22Rv1 (cell line): ENCODE results near the gene SERTAD4.

Experiments used
- H3K27ac ChIP-seq: fragments of 450-650 bp; 2 replicates; pipeline ENCODE4 v1.5.1; 2017
- CTCF ChIP-seq: fragments of 450-650 bp; IDR thresholded peaks from 2 replicates; pipeline ENCODE4 v1.5.1; 2017; ENCODE audit warnings: mild to moderate bottlenecking
- ZFX ChIP-seq: fragments of 450-650 bp; IDR thresholded peaks from 2 replicates; pipeline ENCODE4 v1.6.1; 2017; ENCODE audit warnings: antibody characterized with exemption, borderline replicate concordance

Gene SERTAD4

GRCh38 chr1:210234329-210234757 is 1.7 kb downstream of the SERTAD4 start:
- no peak overlapping the region for H3K27ac ChIP-seq
- no peak for TF ChIP-seq ZFX
- no peak for TF ChIP-seq CTCF

- no peak overlapping the region for H3K27ac ChIP-seq
- no peak for TF ChIP-seq CTCF
- no peak for TF ChIP-seq ZFX
These were observed 2.9 kb downstream of the SERTAD4 start for GRCh38 chr1:210235363-210236053.

- no peak overlapping the region for H3K27ac ChIP-seq
These were observed 3.8 kb downstream of the SERTAD4 start for GRCh38 chr1:210236386-210236839.

DNA sequence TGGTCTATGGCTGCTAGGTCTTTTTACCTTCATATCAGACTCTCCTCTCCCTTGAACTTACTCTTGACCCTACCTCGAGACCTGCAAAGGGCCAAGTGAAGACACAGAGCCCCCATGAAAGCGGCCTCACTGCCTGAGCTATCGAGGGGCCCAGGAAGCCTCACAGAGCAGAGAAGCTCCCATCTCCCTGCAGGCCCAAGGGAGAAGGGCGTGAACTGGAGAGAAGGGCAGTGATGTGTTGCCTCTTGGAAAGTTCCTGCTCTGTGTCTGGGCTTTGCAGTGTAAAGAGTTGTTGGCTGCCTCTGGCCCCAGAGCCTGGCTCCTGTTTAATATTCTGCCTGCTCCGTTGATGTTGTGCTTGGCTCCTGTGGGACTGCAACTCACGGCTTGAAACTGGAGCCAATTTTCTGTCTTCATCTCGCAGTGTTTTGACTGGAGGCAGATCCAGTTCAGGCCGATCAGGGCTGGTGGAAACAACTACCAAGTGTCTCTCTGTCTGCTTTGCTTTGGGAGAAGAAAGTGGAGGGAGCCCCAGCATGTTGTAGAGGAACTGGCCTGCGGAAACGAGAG is 4.3 kb downstream of the SERTAD4 start:
- no peak for TF ChIP-seq CTCF
- no peak for TF ChIP-seq ZFX
- H3K27ac ChIP-seq: no peak overlapping the region

More at GRCh38 chr1:210236386-210236839, 3.8 kb downstream of the SERTAD4 start:
- TF ChIP-seq CTCF (no peak), ZFX (no peak)

DNA sequence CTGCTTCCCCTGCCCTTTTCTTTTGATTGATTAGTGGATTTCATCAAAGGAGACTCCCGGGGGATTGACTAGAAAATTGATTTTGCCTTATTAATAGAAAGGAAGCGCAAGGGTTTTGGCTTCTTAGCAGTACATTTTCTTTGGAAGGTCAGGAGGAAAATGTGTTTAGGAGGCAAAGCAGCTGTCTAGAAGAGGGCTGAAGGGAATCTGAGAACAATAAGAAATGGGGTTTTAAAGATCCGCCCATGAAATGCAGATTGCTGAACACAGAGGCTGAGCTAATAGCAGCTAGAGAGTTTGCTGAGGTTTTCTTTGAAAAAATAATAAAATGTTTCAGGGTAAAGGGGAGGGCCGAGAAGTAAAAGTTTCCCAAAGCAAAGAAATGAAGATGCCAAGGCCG is 4.9 kb downstream of the SERTAD4 start:
- H3K27ac ChIP-seq: no peak overlapping the region
- TF ChIP-seq ZFX (no peak), CTCF (no peak)

DNA sequence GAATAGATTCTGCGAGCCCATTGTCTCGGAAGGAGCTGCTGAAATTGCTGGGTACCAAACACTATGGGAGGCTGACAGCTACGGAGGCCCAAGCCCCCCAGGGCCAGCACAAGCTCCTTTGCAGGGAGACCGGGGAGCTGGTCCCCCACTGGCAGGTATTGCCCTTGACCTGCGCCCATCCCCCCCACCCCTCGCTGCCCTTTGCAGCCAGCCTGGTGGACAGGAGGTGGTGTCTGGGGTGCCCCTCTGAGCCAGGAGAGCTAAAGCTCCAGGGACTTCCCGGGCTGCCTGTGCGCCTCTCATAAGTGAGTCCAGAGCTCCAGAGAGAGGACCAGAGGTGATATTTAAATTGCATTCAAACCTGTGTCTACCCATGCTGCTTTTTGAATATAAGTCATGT is 5.4 kb downstream of the SERTAD4 start:
- no peak overlapping the region for H3K27ac ChIP-seq
- TF ChIP-seq CTCF: no peak
- TF ChIP-seq ZFX: no peak
